Nephron (organoid): ENCODE data around the gene IQSEC1.

ENCODE experiments used
- H3K27ac Mint-ChIP-seq, 3 experiments: 2 replicates each; pipeline ENCODE4 v1.8.0; 2020; ENCODE audit warnings: mixed read lengths in 3 of 3, mild to moderate bottlenecking in 2 of 3, moderate library complexity in 1 of 3
- H3K27me3 Mint-ChIP-seq: 2 replicates; pipeline ENCODE4 v1.8.0; 2021; ENCODE audit warnings: low read depth, mild to moderate bottlenecking, moderate library complexity, mixed read lengths
- H3K36me3 Mint-ChIP-seq: 2 replicates; pipeline ENCODE4 v1.8.0; 2020; ENCODE audit warnings: low read depth, mixed read lengths
- H3K4me1 Mint-ChIP-seq: 2 replicates; pipeline ENCODE4 v1.8.0; 2020; ENCODE audit warnings: mixed read lengths
- H3K4me3 Mint-ChIP-seq, 3 experiments: 2 replicates each; pipeline ENCODE4 v1.8.0; 2020; ENCODE audit warnings: mild to moderate bottlenecking in 3 of 3, mixed read lengths in 3 of 3, moderate library complexity in 2 of 3
- H3K9me3 Mint-ChIP-seq: 2 replicates; pipeline ENCODE4 v1.8.0; 2020; ENCODE audit warnings: mixed read lengths
- TF ChIP-seq, protein P1 (sequence below), 3 experiments: fragments of 200-600 bp; sonication (generic); IDR thresholded peaks; one replicate each; pipeline ENCODE4 v1.5.0; 2021; ENCODE audit warnings: antibody characterized with exemption in 3 of 3; ENCODE audit not compliant: unreplicated experiment in 3 of 3

Gene IQSEC1

DNA sequence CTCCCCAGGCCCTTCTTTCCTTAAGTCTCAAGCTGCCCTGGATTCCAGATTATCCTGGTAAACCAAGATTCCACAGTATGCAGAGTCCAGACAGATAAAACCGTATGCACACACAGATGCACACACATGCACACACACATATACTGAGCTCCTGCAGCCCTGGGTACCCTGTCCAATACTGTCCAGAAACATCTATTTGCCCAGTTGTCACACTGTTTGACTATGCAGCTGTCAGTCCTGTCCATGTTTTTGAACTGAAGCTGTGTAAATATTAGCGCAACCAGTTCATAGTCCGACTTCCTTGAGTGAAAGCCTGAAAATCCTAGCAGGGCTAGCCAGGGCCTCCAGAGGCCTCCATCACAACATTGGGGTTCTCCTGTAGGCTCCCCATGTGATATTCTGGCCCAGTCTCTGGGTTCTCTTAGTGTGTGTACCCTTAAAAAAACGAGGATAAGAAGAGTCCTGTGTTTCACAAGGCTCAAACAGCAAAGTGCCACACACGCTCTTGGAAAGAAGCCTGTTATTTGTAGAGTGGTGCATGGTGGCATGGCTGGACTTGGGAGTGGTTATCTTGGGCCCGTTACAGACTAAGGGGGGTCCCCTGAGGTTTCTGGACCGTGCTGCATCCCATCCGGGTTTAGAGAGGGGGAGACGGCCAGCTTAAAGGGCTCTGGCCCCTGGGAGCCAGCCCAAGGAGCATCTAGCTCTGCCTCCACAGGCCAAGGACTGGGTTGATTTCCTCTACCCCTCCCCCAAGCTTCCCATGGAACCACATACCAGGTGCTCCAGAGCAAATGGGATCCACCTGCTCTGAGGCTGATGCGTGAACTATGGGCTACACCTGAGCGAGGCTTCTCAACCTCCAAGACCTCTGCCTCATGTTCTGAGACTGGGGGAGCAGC is 108.3 kb downstream of the IQSEC1 start:
- no peaks in the 10 kb centered on the region for H3K36me3 Mint-ChIP-seq
- H3K27ac Mint-ChIP-seq, result peak overlapping the region; percentile 88 to 96 (median 89)
- no peaks in the 10 kb centered on the region for H3K9me3 Mint-ChIP-seq
- TF ChIP-seq, protein P1, sequence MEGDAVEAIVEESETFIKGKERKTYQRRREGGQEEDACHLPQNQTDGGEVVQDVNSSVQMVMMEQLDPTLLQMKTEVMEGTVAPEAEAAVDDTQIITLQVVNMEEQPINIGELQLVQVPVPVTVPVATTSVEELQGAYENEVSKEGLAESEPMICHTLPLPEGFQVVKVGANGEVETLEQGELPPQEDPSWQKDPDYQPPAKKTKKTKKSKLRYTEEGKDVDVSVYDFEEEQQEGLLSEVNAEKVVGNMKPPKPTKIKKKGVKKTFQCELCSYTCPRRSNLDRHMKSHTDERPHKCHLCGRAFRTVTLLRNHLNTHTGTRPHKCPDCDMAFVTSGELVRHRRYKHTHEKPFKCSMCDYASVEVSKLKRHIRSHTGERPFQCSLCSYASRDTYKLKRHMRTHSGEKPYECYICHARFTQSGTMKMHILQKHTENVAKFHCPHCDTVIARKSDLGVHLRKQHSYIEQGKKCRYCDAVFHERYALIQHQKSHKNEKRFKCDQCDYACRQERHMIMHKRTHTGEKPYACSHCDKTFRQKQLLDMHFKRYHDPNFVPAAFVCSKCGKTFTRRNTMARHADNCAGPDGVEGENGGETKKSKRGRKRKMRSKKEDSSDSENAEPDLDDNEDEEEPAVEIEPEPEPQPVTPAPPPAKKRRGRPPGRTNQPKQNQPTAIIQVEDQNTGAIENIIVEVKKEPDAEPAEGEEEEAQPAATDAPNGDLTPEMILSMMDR (IDR thresholded peaks at IDR 0.05; ENCODE audit: unreplicated experiment in 3 of 3), result no peak
- H3K27me3 Mint-ChIP-seq, result no peaks in the 10 kb centered on the region
- H3K4me3 Mint-ChIP-seq, result peak overlapping the region; percentile 95 to 100 (median 98)
- H3K4me1 Mint-ChIP-seq, result peaks cover 92% of the 10 kb centered on the region

DNA sequence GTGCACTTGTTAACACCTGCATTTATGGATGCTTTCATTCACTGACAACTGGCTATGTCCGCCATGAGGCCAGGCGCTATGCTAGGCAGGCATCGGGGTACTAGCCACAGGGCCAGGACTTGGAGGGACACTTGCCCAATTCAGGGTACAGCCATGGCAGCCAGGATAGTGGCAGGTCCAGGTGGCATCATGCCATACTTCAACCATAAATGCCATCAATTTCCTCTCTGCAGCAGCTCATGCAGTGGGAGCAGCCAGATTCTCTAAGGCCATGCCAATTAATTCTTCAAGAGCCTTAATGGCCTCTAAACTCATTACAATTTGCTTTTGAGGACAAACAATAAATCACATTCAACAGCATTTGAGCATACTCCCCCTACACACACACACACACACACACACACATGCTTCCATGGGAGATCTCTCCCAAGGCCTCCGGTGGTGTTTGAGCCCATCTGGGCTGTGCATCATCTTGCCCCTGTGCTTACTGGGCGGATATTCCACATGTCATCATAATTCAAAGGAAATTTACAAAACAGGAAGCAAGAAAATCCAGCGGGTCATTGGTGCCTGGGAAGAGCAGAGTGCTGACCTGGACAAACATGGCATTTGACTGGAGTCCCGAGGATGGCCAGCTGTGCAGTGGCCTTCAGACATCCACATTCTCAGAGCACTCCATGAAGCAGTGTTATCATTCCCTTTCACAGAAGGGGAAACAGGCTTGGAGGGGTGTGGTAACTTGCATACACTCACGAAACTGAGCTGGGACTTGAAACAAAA is 109.1 kb downstream of the IQSEC1 start:
- peaks cover 89% of the 10 kb centered on the region for H3K4me1 Mint-ChIP-seq
- peak overlapping the region; percentile 54 to 88 (median 84) for H3K27ac Mint-ChIP-seq
- no peaks in the 10 kb centered on the region for H3K27me3 Mint-ChIP-seq
- H3K36me3 Mint-ChIP-seq, result no peaks in the 10 kb centered on the region
- peak overlapping the region; percentile 37 to 100 (median 98) for H3K4me3 Mint-ChIP-seq
- TF ChIP-seq, protein P1 (IDR thresholded peaks at IDR 0.05; ENCODE audit: unreplicated experiment in 3 of 3), result no peak
- no peaks in the 10 kb centered on the region for H3K9me3 Mint-ChIP-seq

DNA sequence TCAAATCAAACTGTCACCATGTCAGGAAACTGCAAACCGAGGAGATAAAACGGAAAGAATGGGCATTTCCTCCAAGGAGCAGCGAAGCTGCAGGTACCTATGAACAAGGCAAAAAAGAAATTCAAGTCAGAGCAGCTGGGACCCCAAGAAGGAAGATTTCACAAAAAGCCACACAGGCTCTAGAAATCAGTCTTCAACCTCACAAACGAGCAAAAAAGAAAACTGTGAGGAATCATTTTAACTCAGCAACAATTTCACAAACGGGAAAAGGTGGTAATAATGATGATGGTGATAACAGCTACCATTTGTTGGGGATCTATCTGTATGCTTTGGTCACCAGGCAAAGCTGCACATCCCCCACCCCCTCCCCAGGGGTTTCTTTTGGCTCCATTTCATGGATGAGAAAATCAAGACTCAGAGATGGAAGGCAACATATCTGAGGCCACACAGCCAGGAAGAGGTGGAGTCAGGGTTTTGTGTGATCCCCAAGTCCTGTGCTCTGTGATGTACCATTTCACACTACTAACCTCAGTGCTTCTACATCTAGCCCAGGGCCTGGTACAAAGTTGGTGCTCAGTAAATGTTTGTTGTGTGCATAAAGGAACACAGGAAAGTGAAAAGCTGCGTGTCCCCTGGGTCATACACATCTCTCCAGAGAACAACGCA is 109.9 kb downstream of the IQSEC1 start:
- peak overlapping the region in 2 of 3 experiments; percentile 84 to 88 for H3K27ac Mint-ChIP-seq
- H3K36me3 Mint-ChIP-seq, result no peaks in the 10 kb centered on the region
- no peaks in the 10 kb centered on the region for H3K27me3 Mint-ChIP-seq
- TF ChIP-seq, protein P1 (IDR thresholded peaks at IDR 0.05; ENCODE audit: unreplicated experiment in 3 of 3), result no peak
- H3K4me3 Mint-ChIP-seq, result peak overlapping the region in 2 of 3 experiments; percentile 98 to 100
- H3K9me3 Mint-ChIP-seq, result no peaks in the 10 kb centered on the region
- peaks cover 89% of the 10 kb centered on the region for H3K4me1 Mint-ChIP-seq

DNA sequence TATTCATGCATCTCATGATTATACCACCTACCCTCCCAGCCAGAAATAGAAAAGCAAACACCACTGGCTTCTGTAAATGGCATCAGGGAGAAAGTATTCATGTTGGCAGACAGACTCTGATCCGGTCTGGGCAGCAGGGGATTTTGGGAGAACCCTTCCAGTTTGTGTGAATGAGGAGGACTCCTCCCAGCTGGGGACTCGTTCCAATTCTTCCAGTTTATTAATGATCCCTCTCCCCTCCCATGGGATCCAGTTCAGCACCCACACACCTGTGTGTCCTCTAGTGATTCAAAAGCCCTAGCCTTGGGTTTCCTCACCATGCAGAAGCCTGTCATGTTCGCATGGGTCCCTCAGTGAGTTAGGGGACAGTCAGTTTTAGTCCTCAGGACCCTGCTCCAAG is 110.9 kb downstream of the IQSEC1 start:
- peaks cover 92% of the 10 kb centered on the region for H3K4me1 Mint-ChIP-seq
- TF ChIP-seq, protein P1 (IDR thresholded peaks at IDR 0.05; ENCODE audit: unreplicated experiment in 3 of 3), result no peak
- peak overlapping the region in 1 of 3 experiments; percentile 41 for H3K27ac Mint-ChIP-seq
- no peaks in the 10 kb centered on the region for H3K9me3 Mint-ChIP-seq
- peak overlapping the region in 1 of 3 experiments; percentile 47 for H3K4me3 Mint-ChIP-seq
- H3K36me3 Mint-ChIP-seq, result no peaks in the 10 kb centered on the region
- H3K27me3 Mint-ChIP-seq, result no peaks in the 10 kb centered on the region

DNA sequence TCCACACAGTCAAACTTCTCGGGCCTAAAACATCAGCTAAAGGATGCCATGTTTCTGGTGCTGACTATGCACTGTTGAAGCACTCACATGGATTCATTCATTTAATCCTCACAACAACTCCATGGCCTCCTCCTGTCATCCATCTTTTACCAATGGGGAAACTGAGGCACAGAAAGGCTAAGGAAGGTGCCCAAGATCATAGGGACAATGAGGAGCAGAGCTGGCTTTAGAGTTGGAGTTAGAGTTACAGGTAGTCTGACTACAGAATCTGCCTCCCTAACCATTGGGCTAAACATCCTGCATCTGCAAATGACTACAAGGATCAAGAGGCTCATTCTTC is 111.6 kb downstream of the IQSEC1 start:
- Mint-ChIP-seq H3K36me3 (no peaks in the 10 kb centered on the region), H3K27ac (no peak overlapping the region), H3K9me3 (no peaks in the 10 kb centered on the region), H3K4me1 (peaks cover 96% of the 10 kb centered on the region), H3K27me3 (no peaks in the 10 kb centered on the region), H3K4me3 (no peak overlapping the region)
- TF ChIP-seq, protein P1 (IDR thresholded peaks at IDR 0.05; ENCODE audit: unreplicated experiment in 3 of 3), result no peak
